NT2/D1 (cell line): ENCODE data around the gene GRAMD1C.
"Not testable (repeated sequence)": the region's sequence is repeated elsewhere in the genome, so short reads cannot be mapped to it uniquely, and the experiment has no call there.

Experiments used
- YY1 ChIP-seq: IDR thresholded peaks from 2 replicates; pipeline ENCODE4 v1.6.1; 2011; ENCODE audit not compliant: insufficient read length, insufficient read depth
- ZNF274 ChIP-seq: IDR thresholded peaks from 2 replicates; pipeline ENCODE4 v1.6.1; 2011; ENCODE audit warnings: mild to moderate bottlenecking, low read depth, low read length

- TF ChIP-seq YY1, ZNF274: not testable (repeated sequence)
Observed at GRCh38 chr3:113849841-113850240, 11.3 kb downstream of the GRAMD1C start.
